Liver (tissue), 3 donors: ENCODE data around the gene PTTG2.

Source experiments
- CTCF ChIP-seq: fragments of 150-350 bp; IDR thresholded peaks from 2 replicates; pipeline ENCODE4 v1.5.1; 2017; ENCODE audit warnings: improper control_type of control experiment, low read depth, low read length; ENCODE audit not compliant: missing input control
- EGR1 ChIP-seq, 2 donors: IDR thresholded peaks; 2 replicates each; pipeline ENCODE4 v1.6.1; 2016 to 2018; ENCODE audit warnings: antibody characterized with exemption in 2 of 2, low read depth in 2 of 2
- GABPA ChIP-seq, 2 donors: IDR thresholded peaks in 1 of 2; conservative IDR thresholded peaks in 1 of 2; 2 replicates each; pipeline ENCODE4 v1.6.1; 2016; ENCODE audit warnings: antibody characterized with exemption in 2 of 2, mild to moderate bottlenecking in 1 of 2, moderate library complexity in 1 of 2
- HNF4G ChIP-seq: IDR thresholded peaks from 2 replicates; pipeline ENCODE4 v1.6.1; 2016; ENCODE audit warnings: antibody characterized with exemption
- RAD21 ChIP-seq, 2 donors: IDR thresholded peaks; 2 replicates each; pipeline ENCODE4 v1.6.1; 2016; ENCODE audit warnings: antibody characterized with exemption in 2 of 2, mild to moderate bottlenecking in 2 of 2
- RXRA ChIP-seq, 2 donors: IDR thresholded peaks; 2 replicates each; pipeline ENCODE4 v1.6.1; 2017 to 2018; ENCODE audit warnings: antibody characterized with exemption in 2 of 2, mild to moderate bottlenecking in 1 of 2
- ZBTB33 ChIP-seq: IDR thresholded peaks from 2 replicates; pipeline ENCODE4 v1.6.1; 2016; ENCODE audit warnings: antibody characterized with exemption
- donor health status: healthy.
- donor health status: healthy.

DNA sequence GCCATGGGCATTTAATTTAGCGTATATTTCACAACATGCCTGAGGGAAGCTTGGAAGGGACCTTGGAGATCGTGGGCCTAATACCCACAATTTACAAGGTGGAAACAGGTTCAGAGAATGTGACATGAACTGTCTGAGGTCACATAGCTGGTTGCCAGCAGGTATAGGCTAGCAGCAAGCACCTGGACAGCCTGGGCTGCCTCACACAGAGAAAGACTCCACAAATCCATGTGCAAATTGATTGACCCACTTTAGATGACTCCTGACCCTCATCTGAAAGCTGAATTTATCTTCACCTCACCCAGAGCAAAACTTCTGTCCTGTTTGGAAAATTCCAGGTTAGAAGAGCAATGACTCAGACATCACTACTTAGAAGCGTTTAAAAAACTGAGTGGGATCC lies 5.8 kb downstream of the PTTG2 start:
- TF ChIP-seq RAD21 (IDR thresholded peaks at IDR 0.05) (no peak), CTCF (no peak), ZBTB33 (no peak), EGR1 (IDR thresholded peaks at IDR 0.05; ENCODE audit: low read depth in 2 of 2) (no peak), HNF4G (no peak), GABPA (IDR thresholded peaks at IDR 0.05 in 1 of 2, conservative IDR thresholded peaks at IDR 0.05 in 1 of 2) (no peak), RXRA (IDR thresholded peaks at IDR 0.05) (no peak)
